ENCODE data around the gene SLC6A3.

SLC6A3 gene

GRCh38 chr5:1387876-1388275, 57.4 kb downstream of the SLC6A3 start:
- TF ChIP-seq CTCF (IDR thresholded peaks at IDR 0.05; ENCODE audit: control insufficient read depth, extremely low read depth, insufficient read depth) = no peak
- no peak overlapping the region for H3K4me3 ChIP-seq (ENCODE audit: low read depth, low read length)
- no peak for DNase-seq (ENCODE audit: low read depth)

GRCh38 chr5:1387059-1387755, 58.0 kb downstream of the SLC6A3 start:
- no peak overlapping the region for H3K4me3 ChIP-seq (ENCODE audit: low read depth, low read length)
- peak; percentile 40 for DNase-seq (ENCODE audit: low read depth)
- no peak for TF ChIP-seq CTCF (IDR thresholded peaks at IDR 0.05; ENCODE audit: control insufficient read depth, extremely low read depth, insufficient read depth)

- DNase-seq (ENCODE audit: low read depth) = peak; percentile 69
- TF ChIP-seq CTCF (IDR thresholded peaks at IDR 0.05; ENCODE audit: control insufficient read depth, extremely low read depth, insufficient read depth) = no peak
- peak overlapping the region; percentile 57 for H3K4me3 ChIP-seq (ENCODE audit: low read depth, low read length)
Observed at GRCh38 chr5:1386274-1386717, 58.9 kb downstream of the SLC6A3 start.

- peak; percentile 52 for DNase-seq (ENCODE audit: low read depth)
Observed at GRCh38 chr5:1385395-1386273, 59.6 kb downstream of the SLC6A3 start.

GRCh38 chr5:1384521-1384920, 60.7 kb downstream of the SLC6A3 start:
- no peak for DNase-seq (ENCODE audit: low read depth)
- no peak for TF ChIP-seq CTCF (IDR thresholded peaks at IDR 0.05; ENCODE audit: control insufficient read depth, extremely low read depth, insufficient read depth)
- H3K4me3 ChIP-seq (ENCODE audit: low read depth, low read length) = no peak overlapping the region

More at GRCh38 chr5:1385395-1386273, 59.6 kb downstream of the SLC6A3 start:
- no peak for TF ChIP-seq CTCF (IDR thresholded peaks at IDR 0.05; ENCODE audit: control insufficient read depth, extremely low read depth, insufficient read depth)
- H3K4me3 ChIP-seq (ENCODE audit: low read depth, low read length) = peak overlapping the region; percentile 57

- no peak overlapping the region for H3K4me3 ChIP-seq (ENCODE audit: low read depth, low read length)
- no peak for TF ChIP-seq CTCF (IDR thresholded peaks at IDR 0.05; ENCODE audit: control insufficient read depth, extremely low read depth, insufficient read depth)
- DNase-seq (ENCODE audit: low read depth) = no peak
Observed at GRCh38 chr5:1383886-1384401, 61.3 kb downstream of the SLC6A3 start.
